IPS DF 6.9 (cell line): ENCODE data around the gene STMN3.
A peak's percentile ranks its signal among the peaks of the same experiment; 100 is the strongest.

ENCODE experiments used
- DNase-seq: peaks from one replicate; pipeline ENCODE4 v3.0.0-alpha.2; 2013; ENCODE audit warnings: low read depth, low spot score
- H3K27ac ChIP-seq: one replicate; pipeline ENCODE4 v1.5.1; 2013; ENCODE audit warnings: low read length, control low read depth
- H3K27me3 ChIP-seq: 2 replicates; pipeline ENCODE4 v1.6.1; 2013; ENCODE audit warnings: mild to moderate bottlenecking, low read length; ENCODE audit not compliant: control insufficient read depth, insufficient read depth
- H3K36me3 ChIP-seq: 2 replicates; pipeline ENCODE4 v1.6.1; 2013; ENCODE audit warnings: low read length; ENCODE audit not compliant: control insufficient read depth, insufficient read depth
- H3K4me1 ChIP-seq: 2 replicates; pipeline ENCODE4 v1.6.1; 2013; ENCODE audit warnings: low read length; ENCODE audit not compliant: control insufficient read depth, insufficient read depth
- H3K4me3 ChIP-seq: 2 replicates; pipeline ENCODE4 v1.5.1; 2013; ENCODE audit warnings: mild to moderate bottlenecking, low read length
- H3K9me3 ChIP-seq: 2 replicates; pipeline ENCODE4 v1.6.1; 2013; ENCODE audit warnings: low read length, inconsistent platforms; ENCODE audit not compliant: control insufficient read depth, insufficient read depth
- WGBS: extraction: QIAGEN DNeasy Blood & Tissue Kit; methylation state at CpG from one replicate; pipeline ENCODE4 v1.1.7; 2013; ENCODE audit warnings: mixed read lengths, missing lambda C conversion rate; ENCODE audit not compliant: insufficient read length, insufficient coverage; 5-methylcytosine and 5-hydroxymethylcytosine counted together

Gene STMN3

DNA sequence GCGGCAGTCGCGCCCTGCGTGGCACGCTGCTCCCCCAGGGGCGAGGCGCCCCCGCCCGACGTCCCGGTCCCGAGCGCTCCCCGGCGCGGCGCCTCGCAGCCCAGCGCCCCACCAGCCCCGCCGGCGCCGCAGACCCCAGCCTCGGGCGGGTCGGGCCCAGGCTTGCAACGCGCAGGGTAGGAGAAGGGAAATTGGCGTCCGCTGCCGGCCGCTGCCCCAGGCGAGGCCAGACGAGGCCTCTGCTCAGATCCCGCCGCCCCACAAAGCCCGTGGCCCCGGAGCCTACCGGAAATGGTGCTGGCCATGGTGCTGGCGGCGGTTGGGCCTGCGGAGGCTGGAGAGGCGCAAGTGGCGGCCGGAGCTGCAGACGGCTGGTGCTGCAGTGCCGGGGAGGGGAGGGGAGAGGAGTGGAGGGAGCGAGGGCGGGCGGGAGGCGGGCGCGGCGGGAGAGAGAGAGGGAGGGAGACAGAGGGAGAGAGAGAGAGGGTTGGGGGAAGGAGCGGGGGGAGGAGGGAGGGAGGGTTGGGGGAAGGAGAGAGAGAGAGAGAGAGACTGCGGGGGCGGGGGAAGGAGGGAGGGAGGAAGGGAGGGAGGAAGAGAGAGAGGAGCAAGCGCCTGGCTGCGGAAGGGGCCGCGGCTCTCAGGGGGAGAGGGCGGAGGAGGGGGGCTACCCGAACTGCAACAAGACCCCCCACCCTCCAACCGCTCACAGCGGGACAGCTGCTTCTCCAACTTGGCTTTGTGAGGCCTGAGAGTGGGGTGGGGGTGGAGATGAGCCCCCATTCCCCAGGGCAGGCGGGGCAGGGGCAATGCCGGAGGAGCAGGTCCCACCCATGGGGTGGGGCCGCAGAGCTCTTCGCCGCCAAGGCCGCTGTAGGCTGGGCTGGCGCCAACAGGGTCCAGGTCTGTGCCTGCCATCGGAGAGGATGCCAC is at the start of gene STMN3:
Gene STMN3, minus strand, starts transcription at position 384 of the 933 bp plus-strand sequence. Its CDS starts 79 bp downstream, at position 305.
- no CpG with 5 or more reads among the region's 73 CpGs for WGBS
- peaks cover 3% of the 10 kb centered on the region; the same call in 1 of the 2 replicates for H3K4me1 ChIP-seq
- H3K9me3 ChIP-seq: no peaks in the 10 kb centered on the region
- H3K27me3 ChIP-seq: no peaks in the 10 kb centered on the region
- peak; percentile 71 for DNase-seq
- H3K36me3 ChIP-seq: no peaks in the 10 kb centered on the region
- H3K27ac ChIP-seq: no peak within 1 kb of the TSS
- H3K4me3 ChIP-seq: peak within 1 kb of the TSS; percentile 70; the same call in 1 of the 2 replicates

DNA sequence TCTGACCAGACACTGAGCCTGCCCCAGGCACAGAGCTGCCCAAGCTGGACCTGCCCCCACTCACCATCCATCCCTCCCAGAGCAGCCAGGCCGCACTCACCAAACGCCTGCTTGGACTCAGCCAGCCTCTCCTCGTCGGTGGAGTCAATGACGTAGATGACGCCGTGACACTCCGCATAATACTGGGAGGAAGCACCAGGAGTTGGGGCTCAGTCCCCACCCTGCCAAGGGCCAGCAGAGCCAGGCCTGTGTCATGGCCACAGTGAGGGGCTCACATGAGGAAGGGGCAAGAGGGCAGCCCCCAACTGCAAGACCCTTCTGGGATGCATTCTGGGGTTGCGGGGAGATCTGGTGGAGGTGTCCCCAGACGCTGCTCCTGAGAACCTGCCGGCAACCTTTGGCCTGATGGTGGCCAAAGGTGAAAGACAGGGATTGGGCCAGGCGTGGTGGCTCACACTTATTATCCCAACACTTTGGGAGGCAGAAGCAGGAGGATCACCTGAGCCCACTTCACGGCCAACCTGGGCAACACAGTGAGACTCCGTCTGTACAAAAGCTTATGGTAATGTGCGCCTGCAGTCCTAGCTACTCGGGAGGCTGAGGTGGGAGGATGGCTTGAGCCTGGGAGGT is 48.9 kb upstream of the STMN3 start:
- Histone ChIP-seq H3K27me3 (no peaks in the 10 kb centered on the region), H3K4me1 (peaks cover 1% of the 10 kb centered on the region; the same call in 1 of the 2 replicates), H3K9me3 (no peaks in the 10 kb centered on the region), H3K36me3 (peaks cover 11% of the 10 kb centered on the region; the same call in 1 of the 2 replicates), H3K27ac (no peak overlapping the region), H3K4me3 (no peak overlapping the region)
- no CpG with 5 or more reads among the region's 16 CpGs for WGBS
- DNase-seq: no peak

DNA sequence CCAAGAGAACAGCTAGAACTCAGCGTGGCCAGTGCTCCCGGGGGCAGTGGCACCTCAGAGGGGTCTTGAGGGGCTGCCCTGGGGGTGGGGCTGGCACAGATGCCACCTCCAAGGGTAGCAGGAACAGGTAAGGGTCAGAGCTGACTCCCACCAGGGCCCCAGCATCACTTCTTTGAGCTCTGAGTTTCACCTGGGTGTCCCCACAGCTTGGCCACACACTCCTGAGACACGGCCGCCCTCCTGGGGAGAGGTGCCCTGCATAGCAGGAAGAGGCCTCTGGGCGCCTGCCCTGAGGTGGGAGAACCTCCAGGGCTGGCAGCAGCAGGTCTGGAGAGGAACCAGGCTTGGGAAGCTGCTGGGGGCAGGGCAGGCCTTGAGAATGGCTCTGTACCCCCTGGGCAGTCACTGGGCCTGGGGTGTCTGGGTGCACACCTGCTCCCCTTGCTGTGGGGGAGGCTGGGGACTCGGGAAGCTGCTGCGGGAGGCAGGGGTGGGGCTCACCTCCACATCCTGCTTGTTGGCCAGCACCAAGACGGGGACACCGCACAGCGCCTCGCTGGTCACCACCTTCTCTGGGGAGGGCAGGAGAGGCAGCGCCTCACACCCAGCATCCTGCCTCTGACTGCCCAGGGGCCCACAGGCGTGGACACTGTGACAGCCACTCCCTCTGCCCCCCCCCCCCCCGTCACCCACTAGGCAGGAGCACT is 48.3 kb upstream of the STMN3 start:
- Histone ChIP-seq H3K9me3 (no peaks in the 10 kb centered on the region), H3K27me3 (no peaks in the 10 kb centered on the region), H3K27ac (no peak overlapping the region), H3K4me3 (no peak overlapping the region), H3K4me1 (peaks cover 1% of the 10 kb centered on the region; the same call in 1 of the 2 replicates), H3K36me3 (peaks cover 11% of the 10 kb centered on the region; the same call in 1 of the 2 replicates)
- DNase-seq: no peak
- no CpG with 5 or more reads among the region's 14 CpGs for WGBS

DNA sequence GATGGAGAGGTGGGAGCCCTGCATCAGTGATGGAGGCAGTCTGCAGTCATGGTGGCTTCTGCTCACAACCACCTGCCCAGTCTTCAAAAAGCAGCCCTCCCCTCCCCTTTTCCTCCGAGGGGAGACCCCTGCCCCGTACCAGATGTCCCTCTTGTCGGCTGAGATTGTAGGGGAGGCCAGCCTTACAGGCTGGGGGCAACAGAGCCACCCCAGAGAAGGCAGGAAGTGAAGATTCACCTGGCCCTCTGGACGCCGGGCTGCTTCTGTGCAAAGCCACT is 47.8 kb upstream of the STMN3 start:
- DNase-seq: no peak
- H3K27ac ChIP-seq: no peak overlapping the region
- peaks cover 7% of the 10 kb centered on the region for H3K36me3 ChIP-seq
- no CpG with 5 or more reads among the region's 5 CpGs for WGBS
- no peaks in the 10 kb centered on the region for H3K9me3 ChIP-seq
- H3K4me1 ChIP-seq: peaks cover 1% of the 10 kb centered on the region; the same call in 1 of the 2 replicates
- H3K27me3 ChIP-seq: no peaks in the 10 kb centered on the region
- H3K4me3 ChIP-seq: no peak overlapping the region

DNA sequence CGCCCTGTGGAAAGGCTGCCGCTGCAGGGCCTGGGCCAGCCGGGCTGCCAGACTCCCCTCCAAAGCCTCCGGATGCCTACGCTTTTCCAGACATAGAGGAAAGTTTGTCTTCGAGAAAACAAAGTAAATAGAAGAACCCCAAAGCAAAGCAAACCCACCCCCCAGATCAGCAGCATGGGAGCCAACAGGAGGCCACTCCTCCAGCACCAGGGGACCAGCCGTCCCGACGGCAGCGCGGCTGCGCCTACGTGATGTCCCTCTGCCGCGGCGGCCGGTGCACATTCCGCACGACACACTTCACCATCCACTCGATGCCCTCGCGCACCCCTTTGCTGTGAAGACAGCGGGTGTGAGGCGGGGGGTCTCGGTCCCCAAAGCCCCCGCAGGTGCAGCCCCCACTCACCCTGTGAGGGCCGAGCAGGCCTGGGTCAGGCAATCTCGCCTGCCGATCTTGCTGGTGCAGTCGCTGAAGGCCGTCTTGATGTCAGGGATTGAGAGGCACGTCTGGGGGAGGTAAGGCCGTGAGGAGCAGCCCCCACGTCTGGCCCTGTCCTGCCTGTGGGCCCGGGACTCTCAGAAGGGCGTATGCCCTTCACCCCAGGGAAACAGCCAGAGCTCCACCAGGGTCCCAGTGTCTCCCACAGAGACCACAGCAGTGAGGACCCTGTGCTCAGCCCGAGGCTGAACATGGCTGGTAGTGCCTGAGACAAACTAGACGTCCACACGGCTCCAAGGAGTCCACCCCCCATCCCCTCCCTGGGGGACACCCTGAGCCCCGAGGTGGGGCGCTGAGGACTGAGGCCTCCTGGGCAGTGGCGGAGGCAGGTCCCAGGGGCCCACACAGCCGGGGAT is 47.2 kb upstream of the STMN3 start:
- no CpG with 5 or more reads among the region's 43 CpGs for WGBS
- Histone ChIP-seq H3K36me3 (peaks cover 6% of the 10 kb centered on the region), H3K27me3 (no peaks in the 10 kb centered on the region), H3K27ac (no peak overlapping the region), H3K4me1 (peaks cover 1% of the 10 kb centered on the region; the same call in 1 of the 2 replicates), H3K9me3 (no peaks in the 10 kb centered on the region), H3K4me3 (no peak overlapping the region)
- no peak for DNase-seq

DNA sequence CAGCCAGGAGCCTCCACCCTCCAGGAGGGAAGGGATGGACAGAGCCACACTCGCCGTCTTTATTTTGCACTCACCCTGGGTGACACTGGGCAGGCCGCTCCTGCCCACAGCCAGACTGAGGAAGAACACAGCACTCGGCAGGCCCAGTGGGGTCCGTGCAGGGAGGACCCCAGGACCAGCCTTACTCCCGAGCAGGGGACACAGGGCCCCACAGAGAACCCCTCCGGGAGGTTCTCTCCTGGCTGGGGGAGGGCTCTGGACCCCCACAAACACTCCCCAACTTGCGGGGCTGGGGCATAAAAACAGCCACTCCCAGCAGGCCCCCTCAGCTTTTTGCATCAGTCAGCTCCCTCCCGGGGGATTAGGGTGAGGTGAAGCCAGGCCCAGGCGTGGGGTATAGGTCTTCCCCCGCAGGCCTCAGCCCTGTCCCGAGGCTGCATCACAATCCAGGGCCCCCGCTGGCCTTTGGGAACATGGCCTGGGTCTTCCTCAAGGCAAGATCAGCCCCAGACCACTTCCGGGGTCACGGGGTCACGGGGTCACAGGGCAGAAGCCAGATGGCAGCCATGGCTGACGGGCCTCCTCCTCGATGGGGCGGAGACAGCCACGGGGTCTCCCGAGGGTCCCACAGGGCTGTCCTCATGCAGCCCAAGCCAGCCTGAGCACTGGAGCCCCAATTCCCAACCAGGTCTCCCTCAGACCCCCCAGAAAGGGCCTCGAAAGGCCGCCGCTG is 46.4 kb upstream of the STMN3 start:
- Histone ChIP-seq H3K4me1 (peaks cover 1% of the 10 kb centered on the region; the same call in 1 of the 2 replicates), H3K36me3 (peaks cover 8% of the 10 kb centered on the region), H3K4me3 (no peak overlapping the region), H3K9me3 (no peaks in the 10 kb centered on the region), H3K27ac (no peak overlapping the region), H3K27me3 (no peaks in the 10 kb centered on the region)
- WGBS: no CpG with 5 or more reads among the region's 24 CpGs
- DNase-seq: no peak

DNA sequence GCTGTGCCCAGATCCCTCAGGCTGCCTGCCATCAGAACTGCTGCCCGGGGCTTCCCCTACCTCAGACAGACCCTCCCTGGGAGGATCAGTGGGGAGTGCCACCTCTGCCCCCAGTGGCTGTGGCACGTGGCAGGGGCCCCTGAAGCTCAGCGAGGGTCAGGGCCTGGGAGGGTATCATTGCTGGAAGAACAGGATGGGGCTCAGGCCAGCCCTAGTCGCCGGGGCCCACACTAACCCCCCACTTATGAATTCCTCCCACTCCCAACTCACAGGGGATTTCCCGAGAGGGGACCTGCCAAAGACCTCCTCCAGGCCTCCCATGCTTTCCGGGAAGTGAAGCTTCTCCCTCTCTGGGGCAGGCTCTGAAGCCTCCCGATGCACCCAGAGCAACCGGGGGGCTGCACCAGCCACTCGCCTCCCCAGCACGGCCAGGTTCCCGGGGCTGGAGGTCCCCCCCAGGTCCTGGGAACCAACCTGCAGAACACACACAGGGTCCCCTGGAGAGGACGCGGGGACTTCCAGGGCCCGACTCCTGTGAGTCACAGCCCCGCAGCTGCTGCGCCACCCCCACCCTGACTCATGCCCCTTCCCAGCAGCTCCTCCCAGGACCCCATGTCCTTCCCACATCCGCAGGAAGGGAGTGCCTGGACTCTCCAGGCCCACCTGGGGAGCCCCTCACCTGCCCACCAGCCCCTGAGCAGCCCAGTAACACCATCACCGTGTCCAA is 45.7 kb upstream of the STMN3 start:
- H3K4me1 ChIP-seq: peaks cover 1% of the 10 kb centered on the region; the same call in 1 of the 2 replicates
- no peak overlapping the region for H3K4me3 ChIP-seq
- no peak overlapping the region for H3K27ac ChIP-seq
- H3K27me3 ChIP-seq: no peaks in the 10 kb centered on the region
- WGBS: no CpG with 5 or more reads among the region's 19 CpGs
- no peak for DNase-seq
- H3K36me3 ChIP-seq: peaks cover 12% of the 10 kb centered on the region
- H3K9me3 ChIP-seq: no peaks in the 10 kb centered on the region

DNA sequence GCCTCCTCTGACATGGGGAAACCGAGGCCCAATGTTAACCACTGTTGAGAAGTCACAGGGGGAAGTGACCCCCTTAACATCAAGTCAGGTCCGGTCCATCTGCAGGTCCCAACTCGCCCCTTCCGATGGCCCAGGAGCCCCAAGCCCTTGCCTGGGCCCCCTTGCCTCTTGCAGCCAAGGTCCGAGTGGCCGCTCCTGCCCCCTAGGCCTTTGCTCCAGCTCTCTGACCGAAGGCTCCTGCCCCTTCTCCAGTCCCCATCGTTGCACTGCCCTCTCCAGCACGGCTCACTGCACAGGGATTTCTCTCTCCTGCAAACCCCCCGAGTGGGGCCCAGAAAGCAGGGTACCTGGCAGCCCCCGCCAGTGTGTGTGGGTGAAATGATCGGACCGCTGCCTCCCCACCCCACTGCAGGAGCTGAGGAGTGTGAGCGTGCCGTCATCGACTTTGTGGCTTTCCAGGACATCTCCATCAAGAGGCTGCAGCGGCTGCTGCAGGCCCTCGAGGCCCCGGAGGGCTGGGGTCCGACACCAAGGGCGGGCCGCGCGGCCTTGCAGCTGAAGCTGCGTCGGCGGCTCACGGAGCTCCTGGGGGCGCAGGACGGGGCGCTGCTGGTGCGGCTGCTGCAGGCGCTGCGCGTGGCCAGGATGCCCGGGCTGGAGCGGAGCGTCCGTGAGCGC is 44.8 kb upstream of the STMN3 start:
- Histone ChIP-seq H3K9me3 (peaks cover 2% of the 10 kb centered on the region; the same call in 1 of the 2 replicates), H3K27me3 (no peaks in the 10 kb centered on the region), H3K4me3 (no peak overlapping the region), H3K36me3 (peaks cover 16% of the 10 kb centered on the region), H3K4me1 (peaks cover 1% of the 10 kb centered on the region; the same call in 1 of the 2 replicates), H3K27ac (no peak overlapping the region)
- no CpG with 5 or more reads among the region's 40 CpGs for WGBS
- DNase-seq: no peak
